ENCODE results near the gene FAM149A. TPM values are rescaled to one million over a fixed set of nuclear protein-coding genes. Genes with fewer than 3 reads are reported as not detected.
A peak's percentile ranks its signal among the peaks of the same experiment; 100 is the strongest.

FAM149A gene
- total and polyA plus RNA-seq, 10 of the 15 experiments (the other 5 are each of a cell fraction or from before 2014, with no cell fraction given): 0.38 to 1.9 (median 0.99) TPM

GRCh38 chr4:186189656-186190055, 85.2 kb downstream of the FAM149A start (continued):
- no peak for TF ChIP-seq ZNF592 (IDR thresholded peaks at IDR 0.05)
- TF ChIP-seq EED (IDR thresholded peaks at IDR 0.05; ENCODE audit: low read depth): no peak
- no peak for TF ChIP-seq MXI1 (IDR thresholded peaks at IDR 0.05; ENCODE audit: low read depth, low read length)
- TF ChIP-seq FOXM1 (IDR thresholded peaks at IDR 0.05; ENCODE audit: low read depth, low read length): no peak
- TF ChIP-seq ELK1 (IDR thresholded peaks at IDR 0.05; ENCODE audit: low read depth, low read length): no peak

GRCh38 chr4:186190581-186191199, 86.2 kb downstream of the FAM149A start:
- ChIA-PET CTCF (no interaction called here), POLR2A (no interaction called here), RAD21 (ENCODE audit: unreplicated experiment) (no interaction called here), SMC1A (ENCODE audit: uncharacterized antibody, unreplicated experiment) (interaction anchor here (0.9 kb wide), 1 partner anchor 57 kb away, joined by 3 read pairs; no protein-coding TSS in a partner anchor)
- Histone ChIP-seq H3K9ac (ENCODE audit: control insufficient read depth, insufficient read depth, low read length) (peak overlapping the region; percentile 70), H3K27ac (ENCODE audit: control insufficient read depth, insufficient read depth) (peak overlapping the region; percentile 81), H2AFZ (ENCODE audit: control insufficient read depth, low read depth, low read length) (peak overlapping the region; percentile 91), H3K4me2 (ENCODE audit: control insufficient read depth, insufficient read depth) (peak overlapping the region; percentile 89), H3K4me3 (peak overlapping the region; percentile 75), H3K36me3 (ENCODE audit: control insufficient read depth in 2 of 2, insufficient read depth in 2 of 2, low read length in 1 of 2) (no peaks in the 10 kb centered on the region), H3K4me1 (ENCODE audit: control insufficient read depth, insufficient read depth, low read length) (peaks cover 7% of the 10 kb centered on the region), H3K9me3 (replicated peaks; ENCODE audit: control insufficient read depth, insufficient read depth, low read length) (no peaks in the 10 kb centered on the region; the same call in 2 of the 3 replicates), H4K20me1 (ENCODE audit: control insufficient read depth, insufficient read depth) (no peaks in the 10 kb centered on the region), H3K27me3 (replicated peaks in 1 of 2; ENCODE audit: control insufficient read depth in 2 of 2, insufficient read depth in 2 of 2, low read length in 1 of 2) (no peaks in the 10 kb centered on the region), H3K79me2 (ENCODE audit: control insufficient read depth, insufficient read depth, low read length) (peaks cover 1% of the 10 kb centered on the region)
- FAIRE-seq (no peak), DNase-seq (ENCODE audit: low read depth, low spot score) (no peak), ATAC-seq (peak; percentile 60)
- WGBS (ENCODE audit: insufficient coverage, insufficient replicate concordance, low lambda C conversion rate, missing lambda C conversion rate): under 1% methylated on average over 34 of the region's 34 CpGs
- intact Hi-C loops (cut with micrococcal nuclease; ENCODE audit: unreplicated experiment) (no loop called here), in situ Hi-C loops (cut with MboI) (no loop called here)
- TSS peak; percentile 94 for BruUV-seq (replicated peaks)
- TF ChIP-seq MXI1 (IDR thresholded peaks at IDR 0.05; ENCODE audit: low read depth, low read length) (0 out of 2 replicates have a peak, but pooled peaks have one; percentile 46), MAX (IDR thresholded peaks at IDR 0.05; ENCODE audit: low read depth, low read length) (no peak), RUNX3 (IDR thresholded peaks at IDR 0.05; ENCODE audit: low read length) (peak; percentile 39; the same call in 1 of the 2 replicates), CTCF (IDR thresholded peaks at IDR 0.05 in 2 of 3, conservative IDR thresholded peaks at IDR 0.05 in 1 of 3; ENCODE audit: control insufficient read depth in 2 of 3, extremely low read depth in 1 of 3, insufficient read depth in 1 of 3, low read depth in 3 of 3, low read length in 3 of 3) (no peak), REST (IDR thresholded peaks at IDR 0.05; ENCODE audit: low read depth, low read length) (0 out of 2 replicates have a peak, but pooled peaks have one; percentile 7), TAF1 (IDR thresholded peaks at IDR 0.05; ENCODE audit: borderline replicate concordance, low read depth, low read length) (no peak)

Measured in GM12878 (cell line).